KMS-11 (cell line): ENCODE measurements around the gene RYR1.

Experiments used
- H2AFZ ChIP-seq: fragments of 200-600 bp; sonication (generic); 2 replicates; pipeline ENCODE4 v1.6.1; 2016; ENCODE audit warnings: antibody characterized with exemption, mixed run types, low read depth
- H3K27ac ChIP-seq: fragments of 200-600 bp; sonication (generic); 2 replicates; pipeline ENCODE4 v1.6.1; 2016; ENCODE audit warnings: mild to moderate bottlenecking, mixed run types
- H3K27me3 ChIP-seq: fragments of 200-600 bp; sonication (generic); 2 replicates; pipeline ENCODE4 v1.6.1; 2017; ENCODE audit warnings: mild to moderate bottlenecking, low read depth, mixed run types, moderate library complexity; ENCODE audit not compliant: insufficient read depth
- H3K36me3 ChIP-seq: fragments of 200-600 bp; sonication (generic); 2 replicates; pipeline ENCODE4 v1.6.1; 2017; ENCODE audit warnings: mild to moderate bottlenecking, mixed run types; ENCODE audit not compliant: insufficient read depth
- H3K4me1 ChIP-seq: fragments of 200-600 bp; sonication (generic); 2 replicates; pipeline ENCODE4 v1.6.1; 2016; ENCODE audit warnings: mild to moderate bottlenecking, low read depth, mixed run types; ENCODE audit not compliant: poor library complexity, severe bottlenecking
- H3K4me2 ChIP-seq: fragments of 200-600 bp; sonication (generic); 2 replicates; pipeline ENCODE4 v1.7.0; 2016; ENCODE audit warnings: mild to moderate bottlenecking, mixed run types
- H3K4me3 ChIP-seq: fragments of 200-600 bp; sonication (generic); IDR thresholded peaks from 2 replicates; pipeline ENCODE4 v1.6.1; 2017; ENCODE audit warnings: low read depth, low read length, mixed read lengths; ENCODE audit not compliant: insufficient read depth
- H3K79me2 ChIP-seq: fragments of 200-600 bp; sonication (generic); 2 replicates; pipeline ENCODE4 v1.6.1; 2016; ENCODE audit warnings: low read depth, mixed run types; ENCODE audit not compliant: insufficient read depth
- H3K9ac ChIP-seq: fragments of 200-600 bp; sonication (generic); 2 replicates; pipeline ENCODE4 v1.6.1; 2016; ENCODE audit warnings: mild to moderate bottlenecking, mixed run types
- H4K20me1 ChIP-seq: fragments of 200-600 bp; sonication (generic); 2 replicates; pipeline ENCODE4 v1.6.1; 2016; ENCODE audit warnings: mild to moderate bottlenecking, mixed run types; ENCODE audit not compliant: insufficient read depth
- CTCF ChIP-seq: fragments of 200-600 bp; sonication (generic); conservative IDR thresholded peaks from 2 replicates; pipeline ENCODE4 v1.6.1; 2017; ENCODE audit warnings: low read depth, mild to moderate bottlenecking, antibody characterized with exemption, low read length, moderate library complexity, mixed read lengths

Gene RYR1

GRCh38 chr19:38523319-38523718 is 89.8 kb downstream of the RYR1 start:
- no peaks in the 10 kb centered on the region for H3K79me2 ChIP-seq
- H3K27ac ChIP-seq = no peak overlapping the region
- H3K4me1 ChIP-seq = no peaks in the 10 kb centered on the region
- H3K36me3 ChIP-seq = no peaks in the 10 kb centered on the region
- H4K20me1 ChIP-seq = no peaks in the 10 kb centered on the region
- H3K4me3 ChIP-seq = no peak overlapping the region
- H2AFZ ChIP-seq = no peak overlapping the region
- H3K9ac ChIP-seq = no peak overlapping the region
- H3K27me3 ChIP-seq = peaks cover 53% of the 10 kb centered on the region
- TF ChIP-seq CTCF = no peak
- no peak overlapping the region for H3K4me2 ChIP-seq

- no peak overlapping the region for H3K27ac ChIP-seq
- H3K4me1 ChIP-seq = no peaks in the 10 kb centered on the region
- H4K20me1 ChIP-seq = no peaks in the 10 kb centered on the region
- peaks cover 58% of the 10 kb centered on the region for H3K27me3 ChIP-seq
- no peaks in the 10 kb centered on the region for H3K79me2 ChIP-seq
- no peak for TF ChIP-seq CTCF
- no peak overlapping the region for H3K9ac ChIP-seq
- no peak overlapping the region for H2AFZ ChIP-seq
- H3K36me3 ChIP-seq = no peaks in the 10 kb centered on the region
- no peak overlapping the region for H3K4me2 ChIP-seq
- H3K4me3 ChIP-seq = no peak overlapping the region
Observed at GRCh38 chr19:38524369-38524768, 90.9 kb downstream of the RYR1 start.

- H3K27me3 ChIP-seq = peaks cover 61% of the 10 kb centered on the region
- no peak overlapping the region for H3K27ac ChIP-seq
- H2AFZ ChIP-seq = no peak overlapping the region
- no peak overlapping the region for H3K9ac ChIP-seq
- no peak overlapping the region for H3K4me3 ChIP-seq
- H3K4me2 ChIP-seq = no peak overlapping the region
- H3K4me1 ChIP-seq = no peaks in the 10 kb centered on the region
- TF ChIP-seq CTCF = no peak
- H4K20me1 ChIP-seq = no peaks in the 10 kb centered on the region
- no peaks in the 10 kb centered on the region for H3K36me3 ChIP-seq
- H3K79me2 ChIP-seq = no peaks in the 10 kb centered on the region
Observed at GRCh38 chr19:38524994-38525634, 91.6 kb downstream of the RYR1 start.

GRCh38 chr19:38526430-38526829 is 92.9 kb downstream of the RYR1 start:
- no peak overlapping the region for H3K9ac ChIP-seq
- no peaks in the 10 kb centered on the region for H3K4me1 ChIP-seq
- H4K20me1 ChIP-seq = no peaks in the 10 kb centered on the region
- peaks cover 56% of the 10 kb centered on the region for H3K27me3 ChIP-seq
- H3K4me3 ChIP-seq = no peak overlapping the region
- no peak for TF ChIP-seq CTCF
- H3K4me2 ChIP-seq = no peak overlapping the region
- no peak overlapping the region for H3K27ac ChIP-seq
- H3K79me2 ChIP-seq = no peaks in the 10 kb centered on the region
- no peaks in the 10 kb centered on the region for H3K36me3 ChIP-seq
- no peak overlapping the region for H2AFZ ChIP-seq
